HCT116 (cell line): ENCODE data around the gene TRIM56. TPM values are rescaled to one million over a fixed set of nuclear protein-coding genes. Genes with fewer than 3 reads are reported as not detected.

Experiments used
- ATAC-seq: fragments of 200-7000 bp; cut with Tn5 transposase; 2 replicates; pipeline ENCODE4 v1.9.1; 2020; ENCODE audit warnings: mild to moderate bottlenecking, moderate library complexity
- BruUV-seq: library from RNA; stranded (reverse); fragments of 400-500 nt; replicated peaks from 2 replicates; lab custom pipeline; 2021; lab: Mats Ljungman, UMichigan
- CTCF ChIA-PET: fragments of 300-600 bp; sonication (Branson Sonifier 250); formaldehyde crosslinking; loops from one replicate; lab custom pipeline; 2021; ENCODE audit warnings: antibody characterized with exemption; lab: Charles Lee
- POLR2A ChIA-PET: fragments of 300-600, 350-600 bp; sonication (Branson Sonifier 250); formaldehyde crosslinking; loops from one replicate; lab custom pipeline; 2021; ENCODE audit warnings: antibody characterized with exemption; lab: Charles Lee
- RAD21 ChIA-PET, 2 experiments: fragments of 300-600 bp; sonication (Branson Sonifier 250); formaldehyde crosslinking; loops; one replicate each; lab custom pipeline; 2023; ENCODE audit warnings: low total read pairs in 2 of 2; ENCODE audit not compliant: uncharacterized antibody in 2 of 2, unreplicated experiment in 2 of 2, low non-redundant PET in 1 of 2; lab: Charles Lee
- DNase-seq: peaks from one replicate; pipeline ENCODE4 v3.0.0-alpha.2; 2010; ENCODE audit warnings: low read depth, low spot score
- H2AFZ ChIP-seq: fragments of 200-600 bp; shearing (Covaris generic), sonication (generic); 2 replicates; pipeline ENCODE4 v1.6.1; 2017; ENCODE audit warnings: low read depth, mixed run types, mixed read lengths, antibody characterized with exemption, low read length; ENCODE audit not compliant: poor library complexity, severe bottlenecking
- H3K27ac ChIP-seq: 2 replicates; pipeline ENCODE4 v1.5.1; 2012; ENCODE audit warnings: low read depth, low read length
- H3K27me3 ChIP-seq: fragments of 200-600 bp; sonication (generic); 2 replicates; pipeline ENCODE4 v1.6.1; 2016; ENCODE audit warnings: mixed run types, low read length, mixed read lengths; ENCODE audit not compliant: insufficient read depth
- H3K36me3 ChIP-seq, 2 experiments: fragments of 200-500 bp in 1 of 2; fragments of 200-600 bp in 1 of 2; sonication (Bioruptor generic) in 1 of 2; sonication (generic) in 1 of 2; 2 replicates each; pipeline versions ENCODE4 v1.5.1 to v1.6.1; 2014 to 2016; ENCODE audit warnings: low read length in 2 of 2, inconsistent platforms in 1 of 2, mixed read lengths in 1 of 2, mixed run types in 1 of 2; ENCODE audit not compliant: insufficient read depth in 2 of 2, control insufficient read depth in 1 of 2
- H3K4me1 ChIP-seq, 2 experiments: fragments of 200-600 bp in 1 of 2; sonication (generic) in 1 of 2; 2 replicates each; pipeline versions ENCODE4 v1.5.1 to v1.6.1; 2012 to 2017; ENCODE audit warnings: low read length in 2 of 2, inconsistent platforms in 1 of 2, mild to moderate bottlenecking in 1 of 2, mixed read lengths in 1 of 2, mixed run types in 1 of 2, moderate library complexity in 1 of 2; ENCODE audit not compliant: insufficient read depth in 2 of 2, control insufficient read depth in 1 of 2
- H3K4me2 ChIP-seq: fragments of 200-600 bp; sonication (generic); 2 replicates; pipeline ENCODE4 v1.6.1; 2017; ENCODE audit warnings: mixed run types, low read length, mixed read lengths
- H3K4me3 ChIP-seq, 2 experiments: fragments of 200-600 bp in 1 of 2; sonication (generic) in 1 of 2; replicated peaks in 1 of 2; 2 replicates each; pipeline ENCODE4 v1.5.1; 2011 to 2016; ENCODE audit warnings: low read length in 2 of 2, control low read depth in 1 of 2, low read depth in 1 of 2, mild to moderate bottlenecking in 1 of 2, mixed read lengths in 1 of 2, mixed run types in 1 of 2
- H3K79me2 ChIP-seq: fragments of 200-600 bp; sonication (generic); 2 replicates; pipeline ENCODE4 v1.6.1; 2017; ENCODE audit warnings: mild to moderate bottlenecking, mixed run types, low read length, moderate library complexity, mixed read lengths; ENCODE audit not compliant: insufficient read depth
- H3K9ac ChIP-seq: fragments of 200-600 bp; sonication (generic); 2 replicates; pipeline ENCODE4 v1.6.1; 2016; ENCODE audit warnings: low read length, mixed read lengths
- H3K9me2 ChIP-seq: fragments of 200-600 bp; sonication (generic), shearing (Covaris generic); 2 replicates; pipeline ENCODE4 v1.6.1; 2017; ENCODE audit warnings: mixed run types, mild to moderate bottlenecking, moderate library complexity; ENCODE audit not compliant: insufficient read depth
- H3K9me3 ChIP-seq, 2 experiments: fragments of 200-500 bp in 1 of 2; fragments of 200-600 bp in 1 of 2; sonication (Bioruptor generic) in 1 of 2; sonication (generic) in 1 of 2; 2 replicates each; pipeline ENCODE4 v1.6.1; 2014 to 2017; ENCODE audit warnings: low read length in 2 of 2, mixed read lengths in 2 of 2, inconsistent platforms in 1 of 2, low read depth in 1 of 2, mild to moderate bottlenecking in 1 of 2, mixed run types in 1 of 2, moderate library complexity in 1 of 2; ENCODE audit not compliant: control insufficient read depth in 1 of 2, insufficient read depth in 1 of 2
- H4K20me1 ChIP-seq: fragments of 200-600 bp; sonication (generic), shearing (Covaris generic); 2 replicates; pipeline ENCODE4 v1.6.1; 2017; ENCODE audit warnings: mixed run types, mild to moderate bottlenecking, moderate library complexity; ENCODE audit not compliant: insufficient read depth
- EZH2 ChIP-seq: fragments of 200-600 bp; sonication (generic); IDR thresholded peaks from 2 replicates; pipeline ENCODE4 v1.6.1; 2017; ENCODE audit warnings: antibody characterized with exemption, mixed run types
- EZH2phosphoT487 ChIP-seq: fragments of 200-600 bp; IDR thresholded peaks from 2 replicates; pipeline ENCODE4 v1.6.1; 2018; ENCODE audit warnings: antibody characterized with exemption, borderline replicate concordance
- POLR2AphosphoS5 ChIP-seq: IDR thresholded peaks from 2 replicates; pipeline ENCODE4 v1.6.1; 2011; ENCODE audit warnings: mild to moderate bottlenecking, low read depth, low read length, moderate library complexity
- REST ChIP-seq: IDR thresholded peaks from 2 replicates; pipeline ENCODE4 v1.6.1; 2012; ENCODE audit warnings: low read depth
- SIN3A ChIP-seq: IDR thresholded peaks from 2 replicates; pipeline ENCODE4 v1.6.1; 2012; ENCODE audit warnings: low read depth
- SP1 ChIP-seq: IDR thresholded peaks from 2 replicates; pipeline ENCODE4 v1.6.1; 2012; ENCODE audit warnings: low read depth
- ZFX ChIP-seq: fragments of 450-650 bp; IDR thresholded peaks from 2 replicates; pipeline ENCODE4 v1.6.1; 2017
- intact Hi-C: fragments of 100-400 bp; cut with micrococcal nuclease; formaldehyde crosslinking; loops from 2 replicates; pipeline ENCODE4 v1.10.0; 2022
- total RNA-seq: library from RNA; stranded (reverse); gene quantifications from one replicate; pipeline ENCODE4 v1.2.1, GENCODE V29; 2021; ENCODE audit not compliant: unreplicated experiment

The TRIM56 gene
- total RNA-seq, 1 experiment from 2014 or later: 25.9 TPM

- no peak overlapping the region for H3K4me3 ChIP-seq
- RAD21 ChIA-PET: no interaction called here
Measured at GRCh38 chr7:101087334-101088068, 2.2 kb downstream of the TRIM56 start.

More at GRCh38 chr7:101087334-101088068, 2.2 kb downstream of the TRIM56 start:
- Histone ChIP-seq H4K20me1 (no peaks in the 10 kb centered on the region), H3K79me2 (peaks cover 17% of the 10 kb centered on the region), H3K9me3 (no peaks in the 10 kb centered on the region), H3K27me3 (no peaks in the 10 kb centered on the region), H3K9ac (no peak overlapping the region), H3K36me3 (peaks cover 5 to 6% of the 10 kb centered on the region in 2 experiments; a peak in 3 of 4 replicates), H3K4me1 (peaks cover 9 to 26% of the 10 kb centered on the region in 2 experiments), H2AFZ (no peak overlapping the region), H3K4me2 (no peak overlapping the region), H3K27ac (no peak overlapping the region), H3K9me2 (no peaks in the 10 kb centered on the region)
- DNase-seq (no peak), ATAC-seq (no peak)
- intact Hi-C loops: no loop called here
- CTCF ChIA-PET: no interaction called here
- POLR2A ChIA-PET: interaction anchor here (0.7 kb wide), 1 partner anchor 8 kb away, joined by 3 read pairs; no protein-coding TSS in a partner anchor
- 0 out of 2 replicates have a peak, but pooled peaks have one; percentile 11 for TF ChIP-seq ZFX
- no peak for TF ChIP-seq POLR2AphosphoS5
- no peak for TF ChIP-seq SP1
- no peak for TF ChIP-seq SIN3A
- TF ChIP-seq EZH2: no peak
- TF ChIP-seq EZH2phosphoT487: no peak
- TF ChIP-seq REST: no peak
- BruUV-seq: no TSS peak
